Tibial nerve (tissue), 3 donors: ENCODE measurements around the gene TIRAP.

Experiments used
- POLR2A ChIP-seq, 2 donors: fragments of 450-650 bp; IDR thresholded peaks; one replicate each; pipeline ENCODE4 v1.6.1; 2017; ENCODE audit warnings: antibody characterized with exemption in 2 of 2, mild to moderate bottlenecking in 2 of 2, moderate library complexity in 2 of 2
- TF ChIP-seq, protein P1 (sequence below), 5 experiments: fragments of 200-600 bp in 3 of 5; fragments of 450-650 bp in 2 of 5; sonication (generic) in 3 of 5; IDR thresholded peaks; one replicate each; pipeline ENCODE4 v1.5.1; 2016 to 2019; ENCODE audit warnings: antibody characterized with exemption in 5 of 5, mild to moderate bottlenecking in 3 of 5, moderate library complexity in 2 of 5

DNA sequence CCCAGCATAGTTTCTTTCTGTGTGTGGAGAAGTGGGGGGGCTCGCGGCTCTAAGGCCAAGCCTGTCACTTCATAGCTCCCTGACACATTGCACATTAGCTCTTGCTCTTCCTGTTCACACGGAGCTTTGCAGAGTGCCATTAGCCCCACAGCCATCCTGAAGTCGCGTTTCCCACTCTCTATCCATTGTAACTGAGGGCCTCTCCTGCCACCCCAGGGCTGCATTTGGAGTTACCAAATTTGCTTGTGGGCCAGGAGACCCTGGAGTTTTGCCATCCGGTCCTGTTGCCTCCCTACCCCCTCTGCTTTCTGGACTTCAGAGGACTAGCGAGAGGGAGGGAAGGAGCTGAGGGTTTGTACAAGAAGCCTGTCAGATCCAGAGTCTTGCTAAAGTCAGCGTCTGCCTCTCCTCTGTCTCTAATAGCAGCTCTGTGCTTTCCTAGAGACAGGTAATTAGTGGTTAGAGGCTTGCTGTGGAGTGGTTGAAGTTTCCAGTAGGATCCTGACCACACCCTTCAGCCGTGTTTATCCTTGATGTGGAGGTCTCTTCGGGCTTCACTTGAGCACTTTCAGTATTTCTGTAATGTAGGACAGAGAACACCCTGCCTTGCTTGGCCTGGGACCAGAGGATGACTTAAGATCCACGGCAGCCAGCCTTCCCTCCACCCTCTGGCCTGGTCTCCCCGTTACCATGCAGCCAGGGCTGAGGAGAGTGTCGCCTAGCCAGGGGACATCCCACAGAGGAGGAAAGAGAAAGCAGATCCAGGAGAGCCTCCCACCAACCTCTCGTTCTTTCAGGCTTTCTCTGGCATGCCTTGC is 35.1 kb downstream of the TIRAP start:
- TF ChIP-seq, protein P1, sequence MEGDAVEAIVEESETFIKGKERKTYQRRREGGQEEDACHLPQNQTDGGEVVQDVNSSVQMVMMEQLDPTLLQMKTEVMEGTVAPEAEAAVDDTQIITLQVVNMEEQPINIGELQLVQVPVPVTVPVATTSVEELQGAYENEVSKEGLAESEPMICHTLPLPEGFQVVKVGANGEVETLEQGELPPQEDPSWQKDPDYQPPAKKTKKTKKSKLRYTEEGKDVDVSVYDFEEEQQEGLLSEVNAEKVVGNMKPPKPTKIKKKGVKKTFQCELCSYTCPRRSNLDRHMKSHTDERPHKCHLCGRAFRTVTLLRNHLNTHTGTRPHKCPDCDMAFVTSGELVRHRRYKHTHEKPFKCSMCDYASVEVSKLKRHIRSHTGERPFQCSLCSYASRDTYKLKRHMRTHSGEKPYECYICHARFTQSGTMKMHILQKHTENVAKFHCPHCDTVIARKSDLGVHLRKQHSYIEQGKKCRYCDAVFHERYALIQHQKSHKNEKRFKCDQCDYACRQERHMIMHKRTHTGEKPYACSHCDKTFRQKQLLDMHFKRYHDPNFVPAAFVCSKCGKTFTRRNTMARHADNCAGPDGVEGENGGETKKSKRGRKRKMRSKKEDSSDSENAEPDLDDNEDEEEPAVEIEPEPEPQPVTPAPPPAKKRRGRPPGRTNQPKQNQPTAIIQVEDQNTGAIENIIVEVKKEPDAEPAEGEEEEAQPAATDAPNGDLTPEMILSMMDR (IDR thresholded peaks at IDR 0.05) = no peak
- peak in 1 of 2 donors; percentile 15 for TF ChIP-seq POLR2A (IDR thresholded peaks at IDR 0.05)
